Measurements from ENCODE around the gene FAAP100.

FAAP100 gene

DNA sequence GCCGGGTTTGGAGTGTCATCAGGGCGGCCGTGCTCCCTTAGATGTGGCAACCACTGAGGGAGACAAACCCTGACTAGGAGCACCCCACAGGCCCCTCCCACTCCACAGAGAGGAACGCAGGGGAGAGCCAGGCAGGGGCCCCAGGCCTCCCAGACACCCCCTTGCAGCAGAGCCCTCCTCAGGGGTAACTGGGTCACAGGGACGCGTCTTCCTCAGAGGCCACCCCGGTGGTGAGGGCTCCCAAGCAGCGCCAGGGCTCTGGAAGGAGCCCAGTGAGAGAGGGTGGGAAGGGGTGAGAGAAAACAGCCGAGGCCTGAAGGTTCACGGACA lies 12.6 kb downstream of the FAAP100 start:
- TF ChIP-seq, protein P1, sequence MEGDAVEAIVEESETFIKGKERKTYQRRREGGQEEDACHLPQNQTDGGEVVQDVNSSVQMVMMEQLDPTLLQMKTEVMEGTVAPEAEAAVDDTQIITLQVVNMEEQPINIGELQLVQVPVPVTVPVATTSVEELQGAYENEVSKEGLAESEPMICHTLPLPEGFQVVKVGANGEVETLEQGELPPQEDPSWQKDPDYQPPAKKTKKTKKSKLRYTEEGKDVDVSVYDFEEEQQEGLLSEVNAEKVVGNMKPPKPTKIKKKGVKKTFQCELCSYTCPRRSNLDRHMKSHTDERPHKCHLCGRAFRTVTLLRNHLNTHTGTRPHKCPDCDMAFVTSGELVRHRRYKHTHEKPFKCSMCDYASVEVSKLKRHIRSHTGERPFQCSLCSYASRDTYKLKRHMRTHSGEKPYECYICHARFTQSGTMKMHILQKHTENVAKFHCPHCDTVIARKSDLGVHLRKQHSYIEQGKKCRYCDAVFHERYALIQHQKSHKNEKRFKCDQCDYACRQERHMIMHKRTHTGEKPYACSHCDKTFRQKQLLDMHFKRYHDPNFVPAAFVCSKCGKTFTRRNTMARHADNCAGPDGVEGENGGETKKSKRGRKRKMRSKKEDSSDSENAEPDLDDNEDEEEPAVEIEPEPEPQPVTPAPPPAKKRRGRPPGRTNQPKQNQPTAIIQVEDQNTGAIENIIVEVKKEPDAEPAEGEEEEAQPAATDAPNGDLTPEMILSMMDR (conservative IDR thresholded peaks at IDR 0.05): no peak
- H3K27ac ChIP-seq: no peak overlapping the region

DNA sequence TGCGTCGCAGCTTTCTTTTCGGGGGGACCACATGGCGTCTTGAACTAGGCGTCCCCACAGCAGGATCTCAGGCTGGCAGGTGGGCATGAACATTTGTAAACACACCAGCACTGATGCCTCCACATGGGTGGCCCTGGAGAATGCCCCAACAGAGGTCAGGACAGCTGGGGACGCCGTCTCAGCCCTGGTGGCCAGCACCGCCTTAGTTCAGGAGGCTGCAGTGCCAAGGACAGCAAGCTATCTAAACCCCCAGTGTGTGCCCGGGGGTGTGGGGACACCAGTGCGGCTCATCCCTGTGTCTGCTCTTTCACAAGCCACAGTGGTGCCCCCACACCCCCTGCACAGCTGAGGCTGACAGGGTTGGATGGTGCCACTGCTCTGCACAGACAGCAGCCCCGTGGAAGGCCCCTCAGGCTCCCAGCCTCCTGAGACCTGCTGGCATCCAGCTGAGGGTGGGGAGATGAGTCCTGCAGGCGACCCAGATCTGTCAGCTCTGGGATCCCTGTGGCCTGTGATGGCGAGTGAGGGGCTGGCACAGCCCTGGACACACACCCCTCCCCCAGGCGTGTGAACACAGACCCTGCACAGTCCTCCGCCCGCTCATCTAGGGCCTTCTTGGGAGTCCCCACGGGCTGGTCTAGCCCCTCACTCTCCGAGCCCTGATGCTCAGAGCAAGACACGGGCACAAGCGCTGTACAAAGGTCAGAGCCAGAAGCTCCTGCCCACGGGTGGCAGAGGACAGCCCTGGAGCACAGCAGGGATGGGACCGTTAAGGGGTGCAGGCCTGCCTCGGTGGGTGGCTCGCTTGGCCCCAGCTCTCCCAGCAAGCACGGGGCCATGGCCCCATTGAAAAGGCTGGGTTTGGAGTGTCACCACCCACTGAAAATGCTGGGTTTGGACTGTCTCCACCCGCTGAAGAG lies 13.2 kb downstream of the FAAP100 start:
- no peak overlapping the region for H3K27ac ChIP-seq

DNA sequence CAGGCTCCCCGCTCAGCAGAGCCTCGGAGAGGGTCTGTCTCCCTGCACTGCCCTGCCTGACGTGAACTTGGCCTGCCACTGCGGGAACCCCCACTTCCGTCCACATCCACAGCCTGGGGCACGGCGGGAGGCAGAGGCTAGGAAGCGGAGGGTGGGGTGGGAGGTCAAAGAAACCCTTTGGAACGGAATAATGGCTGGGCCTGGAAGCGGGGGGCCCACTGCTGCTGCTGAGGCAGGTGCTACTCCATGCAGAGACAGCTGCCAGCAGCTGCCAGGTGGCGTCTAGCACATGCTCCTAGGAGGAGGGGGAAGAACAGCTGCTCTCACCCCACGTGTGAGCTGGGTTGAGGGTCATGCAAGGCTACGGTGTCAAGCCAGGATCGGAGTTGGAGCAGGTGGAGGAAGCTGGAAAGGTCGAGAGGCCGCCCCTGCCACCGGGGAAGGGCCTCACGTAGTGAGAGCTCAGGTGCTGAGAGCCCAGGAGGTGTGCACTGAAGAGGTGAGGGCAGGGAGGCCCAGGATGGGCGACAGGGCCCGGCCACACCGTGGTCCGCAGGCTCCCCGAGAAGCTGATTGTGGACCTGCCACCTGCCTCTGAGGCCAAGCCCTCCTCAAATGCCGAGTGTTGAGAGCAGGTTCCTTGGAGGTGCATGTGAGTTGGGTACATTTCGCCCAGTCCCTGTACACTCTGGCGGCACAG lies 14.1 kb downstream of the FAAP100 start:
- H3K27ac ChIP-seq: no peak overlapping the region
- TF ChIP-seq, protein P1 (conservative IDR thresholded peaks at IDR 0.05): peak; percentile 34

More for the DNA sequence above, 13.2 kb downstream of the FAAP100 start:
- TF ChIP-seq, protein P1 (conservative IDR thresholded peaks at IDR 0.05): no peak

DNA sequence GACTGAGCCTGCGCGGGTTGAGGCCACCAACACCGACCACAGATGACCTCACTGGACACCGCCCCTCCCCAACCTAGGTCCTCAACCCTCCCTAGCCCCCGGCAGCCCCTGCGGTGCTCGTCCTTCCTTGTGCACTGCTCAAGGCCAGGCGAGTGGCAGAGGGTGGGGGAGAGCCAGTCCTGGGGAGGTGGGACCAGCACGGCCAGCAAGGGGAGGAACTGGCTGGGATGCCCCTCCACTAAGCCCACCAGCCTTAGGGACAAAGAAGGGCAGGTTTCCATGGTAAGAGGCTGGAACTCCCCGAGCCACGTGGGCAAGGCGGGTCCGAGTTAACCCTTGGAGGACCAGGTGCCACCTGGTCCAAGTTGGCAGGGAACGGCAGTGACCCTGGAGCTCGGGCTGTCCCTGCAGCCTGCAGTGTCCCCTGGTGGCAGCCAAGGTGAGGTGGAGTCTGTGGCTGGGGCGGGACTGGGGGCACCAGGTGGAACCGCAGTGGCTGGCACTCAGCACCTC lies 14.8 kb downstream of the FAAP100 start:
- TF ChIP-seq, protein P1 (conservative IDR thresholded peaks at IDR 0.05): peak; percentile 72
- H3K27ac ChIP-seq: no peak overlapping the region

DNA sequence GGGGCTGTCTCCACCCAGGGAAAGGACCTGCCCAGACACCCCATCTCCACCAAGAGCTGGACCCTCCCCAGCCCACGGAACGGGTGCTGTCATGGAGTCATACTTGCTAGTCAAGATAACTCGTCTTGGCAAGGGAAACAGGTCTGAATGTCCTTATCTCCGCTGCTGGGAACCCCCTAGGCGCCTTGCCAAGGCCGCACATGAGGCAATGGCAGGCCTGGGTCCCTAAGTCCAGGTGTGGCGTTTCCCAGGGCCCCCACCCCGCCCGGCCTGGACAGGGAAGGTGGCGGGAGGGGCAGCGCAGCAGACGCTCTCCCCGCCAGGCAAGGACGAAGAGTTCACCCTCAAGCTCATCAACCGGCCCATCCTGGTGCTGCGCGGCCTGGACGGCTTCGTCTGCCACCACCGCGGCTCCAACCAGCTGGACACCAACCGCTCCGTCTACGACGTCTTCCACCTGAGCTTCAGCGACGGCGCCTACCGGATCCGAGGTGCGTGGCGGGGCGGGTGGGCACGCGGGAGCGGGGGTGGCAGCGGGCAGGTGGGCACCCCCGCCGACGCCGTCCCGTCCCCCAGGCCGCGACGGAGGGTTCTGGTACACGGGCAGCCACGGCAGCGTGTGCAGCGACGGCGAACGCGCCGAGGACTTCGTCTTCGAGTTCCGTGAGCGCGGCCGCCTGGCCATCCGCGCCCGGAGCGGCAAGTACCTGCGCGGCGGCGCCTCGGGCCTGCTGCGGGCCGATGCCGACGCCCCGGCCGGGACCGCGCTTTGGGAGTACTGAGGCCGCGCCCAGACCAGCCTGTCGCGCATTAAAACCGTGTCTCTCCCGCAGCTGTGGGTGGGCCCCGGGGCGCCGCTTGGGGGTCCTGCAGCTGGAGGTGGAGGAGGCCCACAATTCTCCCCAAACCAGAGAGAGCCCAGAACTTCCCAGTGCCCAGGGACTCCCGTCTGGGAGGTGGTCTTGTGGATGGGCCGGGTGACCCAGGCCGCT lies 15.6 kb downstream of the FAAP100 start:
- TF ChIP-seq, protein P1 (conservative IDR thresholded peaks at IDR 0.05): no peak
- no peak overlapping the region for H3K27ac ChIP-seq

DNA sequence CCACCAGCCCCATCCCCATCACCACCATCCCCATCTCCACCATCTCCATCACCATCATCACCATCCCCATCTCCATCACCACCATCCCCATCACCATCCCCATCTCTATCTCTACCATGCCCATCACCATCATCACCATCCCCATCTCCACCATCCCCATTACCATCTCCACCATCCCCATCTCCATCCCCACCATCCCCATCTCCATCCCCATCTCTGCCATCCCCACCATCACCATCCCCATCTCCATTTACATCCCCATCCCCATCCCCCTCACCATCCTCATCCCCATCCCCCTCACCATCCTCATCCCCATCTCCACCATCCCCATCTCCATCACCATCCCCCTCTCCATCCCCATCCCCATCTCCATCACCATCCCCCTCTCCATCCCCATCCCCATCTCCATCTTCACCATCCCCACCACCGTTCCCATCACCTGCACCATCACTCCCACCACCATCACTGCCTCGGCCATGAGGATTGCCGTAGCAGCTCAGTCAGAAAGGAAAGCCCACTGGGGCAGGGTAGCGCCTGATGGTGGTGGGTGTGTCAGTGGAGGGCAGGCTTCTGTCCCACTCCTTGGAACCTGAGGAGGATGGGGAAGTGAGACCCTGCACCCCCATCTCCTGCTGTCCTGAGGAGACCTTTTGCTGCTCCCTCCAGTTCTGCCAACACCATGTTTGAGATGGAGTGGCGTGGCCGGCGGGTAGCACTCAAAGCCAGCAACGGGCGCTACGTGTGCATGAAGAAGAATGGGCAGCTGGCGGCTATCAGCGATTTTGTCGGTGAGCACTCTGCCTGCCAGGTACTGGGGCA lies 16.5 kb downstream of the FAAP100 start:
- TF ChIP-seq, protein P1 (conservative IDR thresholded peaks at IDR 0.05): no peak
- H3K27ac ChIP-seq: no peak overlapping the region

Data from VCaP (cell line).